Astrocyte of the hippocampus (primary cell): ENCODE measurements around the gene ARHGAP10.

ENCODE experiments used
- DNase-seq: peaks from one replicate; pipeline ENCODE4 v3.0.0; 2011; ENCODE audit warnings: low read depth, low spot score

The ARHGAP10 gene

GRCh38 chr4:147731580-147732517, at the start of gene ARHGAP10:
TSS of gene ARHGAP10 (plus strand) at chr4:147732088. CDS start at chr4:147732302, 214 bp downstream.
- DNase-seq, result peak; percentile 89

- DNase-seq, result peak; percentile 22
Observed at GRCh38 chr4:147682755-147683154, 49.1 kb upstream of the ARHGAP10 start.

GRCh38 chr4:147683188-147683591, 48.7 kb upstream of the ARHGAP10 start:
- peak; percentile 50 for DNase-seq

GRCh38 chr4:147683717-147684700, 47.9 kb upstream of the ARHGAP10 start, which contains the start of gene PRMT9:
TSS of gene PRMT9 (minus strand) at chr4:147684163. CDS start at chr4:147683987, 176 bp downstream.
- peak; percentile 97 for DNase-seq

- DNase-seq, result no peak
Observed at GRCh38 chr4:147689067-147689466, 42.8 kb upstream of the ARHGAP10 start.

GRCh38 chr4:147691820-147692219, 40.1 kb upstream of the ARHGAP10 start:
- DNase-seq, result no peak

GRCh38 chr4:147693218-147693617, 38.7 kb upstream of the ARHGAP10 start:
- no peak for DNase-seq

GRCh38 chr4:147696866-147697265, 35.0 kb upstream of the ARHGAP10 start:
- no peak for DNase-seq

GRCh38 chr4:147704846-147705245, 27.0 kb upstream of the ARHGAP10 start:
- DNase-seq, result no peak

- peak; percentile 69 for DNase-seq
Observed at GRCh38 chr4:147707892-147708672, 23.8 kb upstream of the ARHGAP10 start.

GRCh38 chr4:147709999-147710398, 21.9 kb upstream of the ARHGAP10 start:
- peak; percentile 65 for DNase-seq

GRCh38 chr4:147714575-147715401, 17.1 kb upstream of the ARHGAP10 start:
- DNase-seq, result peak; percentile 82

GRCh38 chr4:147717878-147718277, 14.0 kb upstream of the ARHGAP10 start:
- no peak for DNase-seq

GRCh38 chr4:147723326-147723725, 8.6 kb upstream of the ARHGAP10 start:
- DNase-seq, result no peak

- no peak for DNase-seq
Observed at GRCh38 chr4:147724468-147725201, 7.3 kb upstream of the ARHGAP10 start.

GRCh38 chr4:147725673-147726072, 6.2 kb upstream of the ARHGAP10 start:
- no peak for DNase-seq

GRCh38 chr4:147727476-147728028, 4.3 kb upstream of the ARHGAP10 start:
- no peak for DNase-seq

- DNase-seq, result no peak
Observed at GRCh38 chr4:147730333-147730732, 1.6 kb upstream of the ARHGAP10 start.
